AG04449 (cell line): ENCODE measurements around the gene TRAPPC8.

Source experiments
- CTCF ChIA-PET: fragments of 350-600 bp; formaldehyde crosslinking; extraction: SDS; loops from one replicate; lab custom pipeline; 2021; ENCODE audit warnings: antibody characterized with exemption; lab: Yijun Ruan, JAX
- POLR2A ChIA-PET: fragments of 400-600, 350-600 bp; formaldehyde crosslinking; extraction: SDS; loops from one replicate; lab custom pipeline; 2020; ENCODE audit warnings: antibody characterized with exemption, inconsistent platforms; lab: Yijun Ruan, JAX
- DNase-seq: peaks from one replicate; pipeline ENCODE4 v3.0.0-alpha.2; 2010; ENCODE audit warnings: low read depth, low spot score
- H3K4me3 ChIP-seq: 2 replicates; pipeline ENCODE4 v1.5.1; 2011; ENCODE audit warnings: low read depth, mild to moderate bottlenecking, control low read depth, low read length
- TF ChIP-seq, protein P1 (sequence below): IDR thresholded peaks from one replicate; pipeline ENCODE4 v1.5.1; 2011; ENCODE audit warnings: mild to moderate bottlenecking, moderate library complexity, low read length, control low read depth, inconsistent platforms; ENCODE audit not compliant: insufficient read depth; ENCODE audit errors: missing control alignments

The TRAPPC8 gene

GRCh38 chr18:31791817-31792579, 150.9 kb downstream of the TRAPPC8 start:
- ChIA-PET POLR2A (no interaction called here), CTCF (no interaction called here)

DNA sequence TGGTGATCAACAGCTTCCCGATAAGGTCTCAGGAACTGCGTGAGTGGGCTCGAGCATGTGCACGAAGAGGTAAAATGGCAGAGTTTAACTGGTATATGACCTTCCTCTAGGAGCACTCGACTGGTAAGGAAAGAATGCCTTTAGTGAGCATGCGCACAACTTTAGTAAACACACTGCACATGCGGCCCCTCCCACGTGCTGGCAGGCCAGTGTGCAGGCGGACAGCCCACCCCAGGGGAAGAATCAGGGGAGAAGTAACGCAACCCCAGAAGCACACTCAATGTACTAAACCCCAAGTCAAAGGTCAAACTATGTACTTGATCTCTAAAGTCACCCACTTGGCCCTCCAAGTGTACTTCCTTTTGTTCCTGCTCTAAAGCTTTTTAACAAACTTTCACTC, 153.5 kb downstream of the TRAPPC8 start:
- TF ChIP-seq, protein P1, sequence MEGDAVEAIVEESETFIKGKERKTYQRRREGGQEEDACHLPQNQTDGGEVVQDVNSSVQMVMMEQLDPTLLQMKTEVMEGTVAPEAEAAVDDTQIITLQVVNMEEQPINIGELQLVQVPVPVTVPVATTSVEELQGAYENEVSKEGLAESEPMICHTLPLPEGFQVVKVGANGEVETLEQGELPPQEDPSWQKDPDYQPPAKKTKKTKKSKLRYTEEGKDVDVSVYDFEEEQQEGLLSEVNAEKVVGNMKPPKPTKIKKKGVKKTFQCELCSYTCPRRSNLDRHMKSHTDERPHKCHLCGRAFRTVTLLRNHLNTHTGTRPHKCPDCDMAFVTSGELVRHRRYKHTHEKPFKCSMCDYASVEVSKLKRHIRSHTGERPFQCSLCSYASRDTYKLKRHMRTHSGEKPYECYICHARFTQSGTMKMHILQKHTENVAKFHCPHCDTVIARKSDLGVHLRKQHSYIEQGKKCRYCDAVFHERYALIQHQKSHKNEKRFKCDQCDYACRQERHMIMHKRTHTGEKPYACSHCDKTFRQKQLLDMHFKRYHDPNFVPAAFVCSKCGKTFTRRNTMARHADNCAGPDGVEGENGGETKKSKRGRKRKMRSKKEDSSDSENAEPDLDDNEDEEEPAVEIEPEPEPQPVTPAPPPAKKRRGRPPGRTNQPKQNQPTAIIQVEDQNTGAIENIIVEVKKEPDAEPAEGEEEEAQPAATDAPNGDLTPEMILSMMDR: no peak
- no peak overlapping the region for H3K4me3 ChIP-seq
- no peak for DNase-seq
- ChIA-PET CTCF (no interaction called here), POLR2A (no interaction called here)

More at GRCh38 chr18:31791817-31792579, 150.9 kb downstream of the TRAPPC8 start:
- TF ChIP-seq, protein P1: no peak
- DNase-seq: no peak
- H3K4me3 ChIP-seq: no peak overlapping the region

- H3K4me3 ChIP-seq: no peak overlapping the region
- ChIA-PET POLR2A (no interaction called here), CTCF (no interaction called here)
- TF ChIP-seq, protein P1: no peak
- no peak for DNase-seq
Observed at GRCh38 chr18:31783059-31783458, 159.9 kb downstream of the TRAPPC8 start.
